SU-DHL-6 (cell line): ENCODE results near the gene EPHB1.

Experiments
- H2AFZ ChIP-seq: fragments of 200-600 bp; sonication (generic); 2 replicates; pipeline ENCODE4 v1.6.1; 2014; ENCODE audit warnings: low read depth, mild to moderate bottlenecking, moderate library complexity, mixed read lengths, antibody characterized with exemption, low read length; ENCODE audit not compliant: severe bottlenecking
- H3F3A ChIP-seq: fragments of 200-600 bp; shearing (Covaris generic); 2 replicates; pipeline ENCODE4 v1.6.0; 2016; ENCODE audit warnings: antibody characterized with exemption, mild to moderate bottlenecking; ENCODE audit not compliant: insufficient read depth
- H3K27ac ChIP-seq: fragments of 200-600 bp; sonication (generic); 2 replicates; pipeline ENCODE4 v1.5.1; 2016; ENCODE audit warnings: low read depth, mild to moderate bottlenecking, low read length, moderate library complexity, mixed read lengths
- H3K27me3 ChIP-seq: fragments of 200-600 bp; sonication (generic), shearing (Covaris generic); 2 replicates; pipeline ENCODE4 v1.6.0; 2014; ENCODE audit warnings: mild to moderate bottlenecking, low read length
- H3K36me3 ChIP-seq: fragments of 200-600 bp; sonication (generic); 2 replicates; pipeline ENCODE4 v1.6.1; 2014; ENCODE audit warnings: mild to moderate bottlenecking, low read length, mixed read lengths
- H3K4me2 ChIP-seq: fragments of 300-600, 200-600 bp; shearing (Covaris generic), sonication (generic); 2 replicates; pipeline ENCODE4 v1.6.0; 2014; ENCODE audit warnings: low read length, low read depth, mild to moderate bottlenecking; ENCODE audit not compliant: poor library complexity, severe bottlenecking
- H3K4me3 ChIP-seq: fragments of 200-600 bp; sonication (generic); 2 replicates; pipeline ENCODE4 v1.5.1; 2014; ENCODE audit warnings: antibody characterized with exemption, low read length, mild to moderate bottlenecking, mixed read lengths; ENCODE audit not compliant: insufficient read depth, poor library complexity, severe bottlenecking
- H3K79me2 ChIP-seq: fragments of 200-600 bp; sonication (generic); 2 replicates; pipeline ENCODE4 v1.6.1; 2014; ENCODE audit warnings: mild to moderate bottlenecking, low read length, moderate library complexity; ENCODE audit not compliant: insufficient read depth
- H3K9ac ChIP-seq: fragments of 200-600 bp; sonication (generic); 2 replicates; pipeline ENCODE4 v1.7.0; 2014; ENCODE audit warnings: mild to moderate bottlenecking, low read length
- H3K9me2 ChIP-seq: fragments of 200-600 bp; sonication (generic); replicated peaks from 2 replicates; pipeline ENCODE4 v1.6.1; 2014; ENCODE audit warnings: low read length; ENCODE audit not compliant: insufficient read depth
- H3K9me3 ChIP-seq: fragments of 200-600 bp; sonication (generic); 2 replicates; pipeline ENCODE4 v1.6.1; 2014; ENCODE audit warnings: low read length, mixed read lengths; ENCODE audit not compliant: insufficient read depth
- H4K20me1 ChIP-seq: fragments of 200-600 bp; sonication (generic); 2 replicates; pipeline ENCODE4 v1.6.1; 2014; ENCODE audit warnings: low read depth, mild to moderate bottlenecking, antibody characterized with exemption, low read length, moderate library complexity, mixed read lengths
- CTCF ChIP-seq: fragments of 200-600 bp; sonication (generic); IDR thresholded peaks from one replicate; pipeline ENCODE4 v1.5.1; 2017; ENCODE audit warnings: antibody characterized with exemption, mild to moderate bottlenecking, low read length, moderate library complexity; ENCODE audit not compliant: insufficient read depth, poor library complexity, severe bottlenecking
- EZH2phosphoT487 ChIP-seq: fragments of 200-600 bp; sonication (generic), shearing (Covaris generic); conservative IDR thresholded peaks from 2 replicates; pipeline ENCODE4 v1.6.1; 2018; ENCODE audit warnings: mild to moderate bottlenecking, antibody characterized with exemption, low read length, moderate library complexity, mixed read lengths

Gene EPHB1

GRCh38 chr3:134938029-134938525 is 143.0 kb downstream of the EPHB1 start:
- no peaks in the 10 kb centered on the region for H3K36me3 ChIP-seq
- H3K9me2 ChIP-seq, result no peaks in the 10 kb centered on the region
- no peak overlapping the region for H3K4me2 ChIP-seq

DNA sequence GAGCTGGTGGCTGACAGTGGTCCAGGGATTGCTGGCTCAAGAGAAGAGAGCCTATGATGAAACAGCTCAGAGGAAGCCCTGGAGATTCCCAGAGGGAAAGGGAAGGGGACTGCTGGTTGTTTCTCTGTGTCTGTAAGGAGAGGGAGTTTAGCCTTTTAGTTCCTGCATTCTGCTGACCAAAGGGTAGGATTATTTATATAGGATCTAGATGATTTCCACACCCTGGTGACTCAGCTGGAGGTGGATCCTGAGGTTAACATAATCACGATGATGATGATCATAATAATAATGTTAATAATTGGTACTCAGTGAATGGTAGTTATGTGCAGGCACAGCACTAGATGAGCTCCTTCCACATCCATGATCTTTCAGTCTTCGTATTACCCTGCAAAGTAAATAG is 144.9 kb downstream of the EPHB1 start:
- H3K27ac ChIP-seq, result no peak overlapping the region
- H3K4me2 ChIP-seq, result no peak overlapping the region
- H2AFZ ChIP-seq, result no peak overlapping the region
- H3K27me3 ChIP-seq, result no peaks in the 10 kb centered on the region
- H3F3A ChIP-seq, result no peaks in the 10 kb centered on the region
- H3K36me3 ChIP-seq, result no peaks in the 10 kb centered on the region
- no peaks in the 10 kb centered on the region for H4K20me1 ChIP-seq
- no peak for TF ChIP-seq EZH2phosphoT487
- no peak for TF ChIP-seq CTCF
- H3K4me3 ChIP-seq, result no peak overlapping the region
- no peaks in the 10 kb centered on the region for H3K9me2 ChIP-seq
- H3K9ac ChIP-seq, result no peak overlapping the region
- no peaks in the 10 kb centered on the region for H3K9me3 ChIP-seq
- no peaks in the 10 kb centered on the region for H3K79me2 ChIP-seq

More at GRCh38 chr3:134938029-134938525, 143.0 kb downstream of the EPHB1 start:
- Histone ChIP-seq H3K27ac (no peak overlapping the region), H3K4me3 (no peak overlapping the region), H3K9me3 (no peaks in the 10 kb centered on the region), H3K27me3 (no peaks in the 10 kb centered on the region), H2AFZ (no peak overlapping the region), H3K9ac (no peak overlapping the region), H3K79me2 (no peaks in the 10 kb centered on the region), H3F3A (no peaks in the 10 kb centered on the region), H4K20me1 (no peaks in the 10 kb centered on the region)
- TF ChIP-seq CTCF, result no peak

DNA sequence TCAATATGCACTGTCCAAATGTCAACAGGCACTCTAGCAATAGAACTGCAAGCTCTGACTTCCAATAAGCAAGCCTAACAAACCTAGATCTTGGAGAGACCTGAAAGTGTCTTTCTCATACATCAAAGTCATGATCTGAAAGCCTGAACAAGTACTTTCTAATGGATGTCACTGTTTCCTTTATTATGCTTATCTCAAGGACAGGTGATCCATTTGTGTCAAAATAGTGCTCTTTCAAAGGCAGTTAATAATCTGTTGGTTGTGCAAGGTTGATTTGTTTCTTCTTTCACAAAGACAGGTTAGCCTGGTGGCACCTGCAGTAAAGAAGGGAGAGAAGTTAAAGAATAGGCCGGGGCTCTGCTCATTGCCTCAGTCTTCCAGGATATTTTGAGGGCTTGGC is 146.8 kb downstream of the EPHB1 start:
- Histone ChIP-seq H2AFZ (no peak overlapping the region), H4K20me1 (no peaks in the 10 kb centered on the region), H3K27me3 (no peaks in the 10 kb centered on the region), H3K79me2 (no peaks in the 10 kb centered on the region), H3F3A (no peaks in the 10 kb centered on the region), H3K9ac (no peak overlapping the region), H3K4me3 (no peak overlapping the region), H3K36me3 (no peaks in the 10 kb centered on the region), H3K9me3 (no peaks in the 10 kb centered on the region), H3K4me2 (no peak overlapping the region), H3K27ac (no peak overlapping the region), H3K9me2 (no peaks in the 10 kb centered on the region)
- no peak for TF ChIP-seq CTCF
- TF ChIP-seq EZH2phosphoT487, result no peak

GRCh38 chr3:134944429-134944828 is 149.4 kb downstream of the EPHB1 start:
- Histone ChIP-seq H3K27ac (no peak overlapping the region), H3K9me3 (no peaks in the 10 kb centered on the region), H3K9ac (no peak overlapping the region), H3K4me3 (no peak overlapping the region), H3K36me3 (no peaks in the 10 kb centered on the region), H3K79me2 (no peaks in the 10 kb centered on the region), H3K9me2 (no peaks in the 10 kb centered on the region), H3F3A (no peaks in the 10 kb centered on the region), H3K27me3 (no peaks in the 10 kb centered on the region), H4K20me1 (no peaks in the 10 kb centered on the region), H3K4me2 (no peak overlapping the region), H2AFZ (no peak overlapping the region)
- no peak for TF ChIP-seq EZH2phosphoT487
